Measurements from ENCODE around the gene WDR36.

- TF ChIP-seq POLR2A (IDR thresholded peaks at IDR 0.05) = no peak
- no peak for TF ChIP-seq POLR2AphosphoS5 (IDR thresholded peaks at IDR 0.05)
- no peak for TF ChIP-seq CTCF (IDR thresholded peaks at IDR 0.05)
Observed at GRCh38 chr5:111077678-111078077, 14.5 kb upstream of the WDR36 start.

Measured in upper lobe of left lung (tissue), 4 donors.